ENCODE measurements around the gene DPYSL5. TPM values are rescaled to one million over a fixed set of nuclear protein-coding genes. Genes with fewer than 3 reads are reported as not detected.

DPYSL5 gene
- polyA plus RNA-seq, 2 of the 4 experiments (the other 2 are of a cell fraction), result 2.5 to 8.2 TPM

DNA sequence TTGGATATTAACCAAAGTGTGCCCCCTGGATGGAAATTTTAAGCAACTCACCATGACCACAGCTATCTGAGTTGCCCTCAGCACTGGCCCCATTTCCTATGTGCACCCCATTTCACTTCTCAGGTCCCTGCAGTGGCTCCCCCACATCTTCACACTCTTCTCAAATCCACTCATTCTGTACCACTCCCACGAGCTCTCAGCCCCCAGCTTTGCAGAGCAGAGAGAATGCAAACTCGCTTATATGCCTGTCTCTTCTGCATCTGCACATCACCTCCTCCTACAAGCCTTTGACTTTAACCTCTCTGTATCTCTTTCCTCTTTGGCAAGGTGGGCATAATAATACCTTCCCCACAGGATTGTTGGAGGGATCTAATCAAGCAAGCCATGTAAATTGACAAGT lies 46.2 kb downstream of the DPYSL5 start:
- no peak for TF ChIP-seq ZNF302 (CRISPR knock-in tag; IDR thresholded peaks at IDR 0.05)
- TF ChIP-seq, protein P1, sequence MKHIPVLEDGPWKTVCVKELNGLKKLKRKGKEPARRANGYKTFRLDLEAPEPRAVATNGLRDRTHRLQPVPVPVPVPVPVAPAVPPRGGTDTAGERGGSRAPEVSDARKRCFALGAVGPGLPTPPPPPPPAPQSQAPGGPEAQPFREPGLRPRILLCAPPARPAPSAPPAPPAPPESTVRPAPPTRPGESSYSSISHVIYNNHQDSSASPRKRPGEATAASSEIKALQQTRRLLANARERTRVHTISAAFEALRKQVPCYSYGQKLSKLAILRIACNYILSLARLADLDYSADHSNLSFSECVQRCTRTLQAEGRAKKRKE (CRISPR knock-in tag; IDR thresholded peaks at IDR 0.05; ENCODE audit: low read depth), result no peak
- no peak for TF ChIP-seq KDM5A (IDR thresholded peaks at IDR 0.05)
- no peak for TF ChIP-seq HEYL (CRISPR knock-in tag; IDR thresholded peaks at IDR 0.05)
- TF ChIP-seq MYC (IDR thresholded peaks at IDR 0.05; ENCODE audit: borderline replicate concordance, low read length), result no peak
- TF ChIP-seq SMC3 (IDR thresholded peaks at IDR 0.05), result no peak
- TF ChIP-seq RAD21 (conservative IDR thresholded peaks at IDR 0.05 in 1 of 2, IDR thresholded peaks at IDR 0.05 in 1 of 2), result no peak
- TF ChIP-seq RFX5 (IDR thresholded peaks at IDR 0.05), result no peak
- no peak for TF ChIP-seq RNF2 (IDR thresholded peaks at IDR 0.05; ENCODE audit: borderline replicate concordance, low read depth)
- no peak for TF ChIP-seq MAZ (IDR thresholded peaks at IDR 0.05; ENCODE audit: borderline replicate concordance, low read depth, low read length)
- no peak for TF ChIP-seq FOXS1 (CRISPR knock-in tag; IDR thresholded peaks at IDR 0.05)
- no peak for TF ChIP-seq TFCP2L1 (CRISPR knock-in tag; IDR thresholded peaks at IDR 0.05)
- no peak for TF ChIP-seq RARB (CRISPR knock-in tag; IDR thresholded peaks at IDR 0.05)
- no peak for TF ChIP-seq NFE2L2 (conservative IDR thresholded peaks at IDR 0.05; ENCODE audit: low read length)
- WGBS (ENCODE audit: missing lambda C conversion rate), result 43% methylated on average over 2 of the region's 2 CpGs
- H3K27ac ChIP-seq, result no peak overlapping the region
- no peaks in the 10 kb centered on the region for H3K4me1 ChIP-seq
- H3K4me3 ChIP-seq, result no peak overlapping the region
- ChIA-PET POLR2A (no interaction called here), CTCF (interaction anchor here (1.4 kb wide), 1 partner anchor 48 kb away, joined by 5 read pairs; no protein-coding TSS in a partner anchor)
- FAIRE-seq (no peak), DNase-seq (ENCODE audit: low read depth in 1 of 2, low spot score in 1 of 2) (no peak), ATAC-seq (no peak)
- H3K9me3 ChIP-seq, result peaks cover 19% of the 10 kb centered on the region; the same call in 2 of the 3 replicates
- H3K4me2 ChIP-seq, result no peak overlapping the region

DNA sequence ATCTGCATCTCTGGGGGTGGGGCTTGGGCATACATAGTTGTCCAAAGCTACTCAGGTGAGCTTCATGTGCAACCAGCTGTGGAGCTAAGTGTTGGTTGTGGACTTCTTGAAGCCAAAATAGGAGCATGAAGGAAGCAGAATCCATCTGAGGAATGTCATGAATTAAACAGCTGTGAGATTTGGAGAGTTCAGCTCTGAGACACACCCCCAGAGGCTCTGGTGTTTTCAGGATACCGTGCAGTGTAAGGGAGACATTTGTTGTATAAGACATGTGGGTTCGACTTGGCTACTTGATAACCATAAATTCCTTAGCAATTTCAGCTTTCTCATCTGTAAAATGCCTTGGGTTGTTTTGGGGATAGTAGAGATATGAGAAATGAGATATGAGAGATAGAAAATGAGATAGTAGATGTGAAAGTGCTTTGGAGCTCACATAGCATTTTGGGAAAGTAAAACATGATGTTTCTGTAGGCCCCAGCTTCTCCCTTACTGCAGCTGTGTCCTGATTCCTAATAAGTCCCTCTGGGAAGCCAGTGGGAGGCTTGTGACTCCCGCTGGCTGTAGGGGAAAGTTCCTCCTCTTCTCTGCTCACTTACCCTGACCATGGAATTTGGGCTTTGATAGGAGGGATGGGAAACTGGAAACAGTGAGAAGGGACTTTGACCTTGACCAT lies 50.0 kb downstream of the DPYSL5 start:
- H3K27ac ChIP-seq, result no peak overlapping the region
- DNase-seq (ENCODE audit: low read depth in 1 of 2, low spot score in 1 of 2), result no peak
- no peaks in the 10 kb centered on the region for H3K4me1 ChIP-seq
- POLR2A ChIA-PET, result no interaction called here
- H3K4me2 ChIP-seq, result no peak overlapping the region
- peaks cover 19% of the 10 kb centered on the region; the same call in 2 of the 3 replicates for H3K9me3 ChIP-seq
- WGBS (ENCODE audit: missing lambda C conversion rate), result 32% methylated on average over 3 of the region's 3 CpGs
- no peak for FAIRE-seq
- no peak overlapping the region for H3K4me3 ChIP-seq
- CTCF ChIA-PET, result interaction anchor here (0.8 to 2.4 kb wide), 6 partner anchors 10 to 52 kb away, joined by 3 to 10 read pairs (median 6); no protein-coding TSS in a partner anchor
- ATAC-seq, result no peak
- TF ChIP-seq CHD2 (IDR thresholded peaks at IDR 0.05; ENCODE audit: low read length, partially characterized antibody), result no peak
- TF ChIP-seq RAD21 (conservative IDR thresholded peaks at IDR 0.05 in 1 of 2, IDR thresholded peaks at IDR 0.05 in 1 of 2), result no peak
- no peak for TF ChIP-seq TFCP2L1 (CRISPR knock-in tag; IDR thresholded peaks at IDR 0.05)
- TF ChIP-seq, protein P1 (CRISPR knock-in tag; IDR thresholded peaks at IDR 0.05; ENCODE audit: low read depth), result no peak
- no peak for TF ChIP-seq GATA3 (IDR thresholded peaks at IDR 0.05; ENCODE audit: borderline replicate concordance)
- TF ChIP-seq, protein P2, sequence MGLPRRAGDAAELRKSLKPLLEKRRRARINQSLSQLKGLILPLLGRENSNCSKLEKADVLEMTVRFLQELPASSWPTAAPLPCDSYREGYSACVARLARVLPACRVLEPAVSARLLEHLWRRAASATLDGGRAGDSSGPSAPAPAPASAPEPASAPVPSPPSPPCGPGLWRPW (IDR thresholded peaks at IDR 0.05), result no peak
- TF ChIP-seq HOXA7 (CRISPR knock-in tag; IDR thresholded peaks at IDR 0.05), result no peak
- TF ChIP-seq SREBF2 (IDR thresholded peaks at IDR 0.05), result no peak
- TF ChIP-seq ZNF302 (CRISPR knock-in tag; IDR thresholded peaks at IDR 0.05), result no peak

- no peak for DNase-seq (ENCODE audit: low read depth in 1 of 2, low spot score in 1 of 2)
- H3K9me3 ChIP-seq, result peaks cover 19% of the 10 kb centered on the region; the same call in 2 of the 3 replicates
- H3K27ac ChIP-seq, result no peak overlapping the region
- H3K4me2 ChIP-seq, result no peak overlapping the region
- WGBS (ENCODE audit: missing lambda C conversion rate), result 80% methylated on average over 15 of the region's 15 CpGs
- ATAC-seq, result no peak
- POLR2A ChIA-PET, result no interaction called here
- no peaks in the 10 kb centered on the region for H3K4me1 ChIP-seq
- H3K4me3 ChIP-seq, result no peak overlapping the region
- no peak for FAIRE-seq
- CTCF ChIA-PET, result interaction anchor here (1.2 to 4.0 kb wide), 8 partner anchors 9 to 63 kb away, joined by 3 to 21 read pairs (median 6); no protein-coding TSS in a partner anchor
- TF ChIP-seq KDM1A (IDR thresholded peaks at IDR 0.05; ENCODE audit: low read depth), result no peak
- TF ChIP-seq, protein P3, sequence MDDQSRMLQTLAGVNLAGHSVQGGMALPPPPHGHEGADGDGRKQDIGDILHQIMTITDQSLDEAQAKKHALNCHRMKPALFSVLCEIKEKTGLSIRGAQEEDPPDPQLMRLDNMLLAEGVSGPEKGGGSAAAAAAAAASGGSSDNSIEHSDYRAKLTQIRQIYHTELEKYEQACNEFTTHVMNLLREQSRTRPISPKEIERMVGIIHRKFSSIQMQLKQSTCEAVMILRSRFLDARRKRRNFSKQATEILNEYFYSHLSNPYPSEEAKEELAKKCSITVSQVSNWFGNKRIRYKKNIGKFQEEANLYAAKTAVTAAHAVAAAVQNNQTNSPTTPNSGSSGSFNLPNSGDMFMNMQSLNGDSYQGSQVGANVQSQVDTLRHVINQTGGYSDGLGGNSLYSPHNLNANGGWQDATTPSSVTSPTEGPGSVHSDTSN (IDR thresholded peaks at IDR 0.05), result no peak
- TF ChIP-seq HDAC2 (IDR thresholded peaks at IDR 0.05), result no peak
- no peak for TF ChIP-seq USF2 (IDR thresholded peaks at IDR 0.05)
- TF ChIP-seq HOXA7 (CRISPR knock-in tag; IDR thresholded peaks at IDR 0.05), result no peak
- TF ChIP-seq CTCF (IDR thresholded peaks at IDR 0.05), result no peak
- TF ChIP-seq SREBF2 (IDR thresholded peaks at IDR 0.05), result no peak
- TF ChIP-seq MYC (IDR thresholded peaks at IDR 0.05; ENCODE audit: borderline replicate concordance, low read length), result no peak
- TF ChIP-seq JUN (IDR thresholded peaks at IDR 0.05), result no peak
- no peak for TF ChIP-seq TP53 (CRISPR knock-in tag; IDR thresholded peaks at IDR 0.05)
- TF ChIP-seq EP300 (IDR thresholded peaks at IDR 0.05), result no peak
- TF ChIP-seq EHF (CRISPR knock-in tag; IDR thresholded peaks at IDR 0.05), result no peak
Measured at GRCh38 chr2:26898480-26899078, 50.6 kb downstream of the DPYSL5 start.

All from A549 (cell line).